GDM1 (cell line): ENCODE results near the gene PROM1.
A peak's percentile ranks its signal among the peaks of the same experiment; 100 is the strongest.

Experiments used
- DNase-seq: peaks from one replicate; lab custom pipeline; 2025; lab: John Stamatoyannopoulos, UW

Gene PROM1

DNA sequence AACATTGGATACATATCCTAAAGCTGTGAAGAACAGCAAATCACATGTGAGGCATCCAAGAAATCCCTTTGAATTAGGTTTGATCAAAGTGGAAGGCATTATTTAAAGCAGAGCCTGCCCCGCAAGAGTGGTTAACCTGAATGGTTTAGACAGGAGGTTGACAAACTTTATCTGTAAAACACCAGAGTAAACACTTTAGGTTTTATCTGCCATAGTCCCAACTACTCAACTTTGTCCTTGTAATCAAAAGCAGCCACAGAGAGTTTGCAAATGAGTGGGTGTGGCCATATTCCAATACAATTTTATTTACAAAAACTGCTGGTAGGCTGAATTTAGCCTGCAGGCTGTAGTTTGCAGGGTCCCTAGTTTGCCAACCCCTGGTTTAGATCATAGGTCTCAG, 95.6 kb downstream of the PROM1 start:
- DNase-seq, result no peak

DNA sequence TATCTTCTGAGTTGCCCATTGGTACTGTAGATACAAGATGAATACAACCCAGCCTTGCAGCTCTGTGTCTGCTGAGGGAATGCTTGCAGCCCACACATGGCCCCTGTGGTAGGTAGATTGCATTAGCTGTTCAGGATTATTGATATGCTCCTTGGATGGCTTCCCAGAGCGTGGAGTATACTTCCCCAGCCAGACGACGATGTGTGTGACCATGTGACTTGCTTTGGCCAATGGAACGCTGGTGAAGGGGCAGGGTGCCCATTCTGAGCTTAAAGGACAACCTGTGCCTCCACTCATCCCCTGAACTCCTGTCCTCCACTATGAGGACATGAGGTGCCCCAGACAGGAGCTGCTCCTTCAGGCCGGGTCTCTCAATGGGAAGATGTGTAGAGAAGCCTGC, 96.9 kb downstream of the PROM1 start:
- no peak for DNase-seq

DNA sequence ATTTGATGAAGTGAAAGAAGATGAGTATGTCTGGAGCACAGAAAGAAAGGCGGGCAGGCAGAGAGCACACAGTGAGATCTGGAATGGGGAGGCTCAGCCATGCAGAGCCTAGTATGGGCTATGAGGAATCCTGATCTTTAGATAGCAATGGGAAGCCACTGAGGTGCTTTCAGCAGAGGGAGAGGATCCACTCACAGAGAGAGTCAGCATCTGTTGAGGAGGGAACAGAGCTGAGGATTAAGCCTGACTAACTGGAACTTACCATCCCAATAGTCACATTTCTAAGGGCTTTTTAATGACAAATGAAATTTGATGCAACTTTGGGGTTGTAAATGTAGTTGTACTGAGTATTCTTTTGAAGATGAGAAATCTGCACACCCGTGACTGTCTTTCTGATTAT, 100.2 kb downstream of the PROM1 start:
- DNase-seq, result no peak

DNA sequence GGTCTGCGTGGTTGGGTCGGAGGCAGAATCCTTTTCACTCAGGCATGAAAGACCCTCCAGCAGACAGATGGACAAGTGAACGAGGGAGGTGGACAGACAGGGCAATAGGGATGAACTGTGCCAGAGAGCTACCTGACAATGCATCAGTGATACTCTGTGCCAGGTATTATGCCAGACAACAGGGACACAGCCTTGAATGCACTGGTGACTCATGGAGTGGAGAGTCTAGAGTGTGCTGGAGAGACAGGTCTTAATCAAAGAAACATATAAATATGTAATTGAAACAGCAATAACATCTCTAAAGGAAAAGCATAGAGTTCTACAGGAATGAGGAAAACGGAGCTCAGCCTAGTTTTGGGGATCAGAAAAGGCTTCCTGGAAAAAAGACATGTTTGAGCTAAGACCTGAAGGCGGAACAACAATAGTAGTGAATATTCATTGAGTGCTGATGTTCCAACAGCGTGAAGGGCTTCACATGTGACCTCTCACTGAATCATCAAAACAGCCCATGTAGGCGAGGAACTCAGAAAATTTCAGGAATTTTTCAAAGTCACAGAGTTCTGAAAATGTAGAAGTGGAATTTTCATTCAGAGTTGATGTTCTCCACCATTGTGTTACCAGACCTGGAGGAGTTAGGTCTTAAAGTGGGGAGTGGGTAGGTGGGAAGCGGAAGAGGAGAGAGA, 100.8 kb downstream of the PROM1 start:
- DNase-seq, result no peak

- no peak for DNase-seq
These were observed 107.1 kb downstream of the PROM1 start for GRCh38 chr4:15976456-15977447.

GRCh38 chr4:15971068-15971801, 112.6 kb downstream of the PROM1 start:
- DNase-seq, result no peak

GRCh38 chr4:15968551-15969300, 115.1 kb downstream of the PROM1 start:
- no peak for DNase-seq

GRCh38 chr4:15965325-15965724, 118.5 kb downstream of the PROM1 start:
- no peak for DNase-seq

- DNase-seq, result no peak
These were observed 119.7 kb downstream of the PROM1 start for GRCh38 chr4:15964159-15964558.

DNA sequence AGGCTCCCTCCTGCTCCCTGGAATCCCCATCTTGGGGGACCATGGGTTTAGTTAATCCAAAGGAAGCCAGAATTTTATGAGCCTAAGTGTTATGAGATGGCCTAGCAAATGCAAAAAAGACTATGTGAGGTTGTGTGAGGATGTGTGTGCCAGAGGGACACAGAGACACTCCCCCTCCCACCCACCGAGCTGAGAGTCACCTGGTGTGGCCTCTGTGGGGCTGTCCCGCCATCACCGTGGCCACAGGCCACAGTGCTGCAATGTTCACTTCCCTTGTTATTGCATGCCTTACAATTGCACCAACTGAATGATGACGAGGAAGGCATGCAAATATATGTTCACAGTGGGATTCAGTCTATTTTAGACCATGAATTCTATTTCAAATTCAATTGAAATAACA, 120.2 kb downstream of the PROM1 start:
- DNase-seq, result peak; percentile 12

GRCh38 chr4:15963001-15963451, 120.8 kb downstream of the PROM1 start, which contains the start of gene FGFBP2:
FGFBP2 (minus strand) TSS chr4:15963175; CDS start chr4:15963129, 46 bp downstream.
- peak; percentile 65 for DNase-seq

- no peak for DNase-seq
These were observed 121.9 kb downstream of the PROM1 start for GRCh38 chr4:15961781-15962510.

DNA sequence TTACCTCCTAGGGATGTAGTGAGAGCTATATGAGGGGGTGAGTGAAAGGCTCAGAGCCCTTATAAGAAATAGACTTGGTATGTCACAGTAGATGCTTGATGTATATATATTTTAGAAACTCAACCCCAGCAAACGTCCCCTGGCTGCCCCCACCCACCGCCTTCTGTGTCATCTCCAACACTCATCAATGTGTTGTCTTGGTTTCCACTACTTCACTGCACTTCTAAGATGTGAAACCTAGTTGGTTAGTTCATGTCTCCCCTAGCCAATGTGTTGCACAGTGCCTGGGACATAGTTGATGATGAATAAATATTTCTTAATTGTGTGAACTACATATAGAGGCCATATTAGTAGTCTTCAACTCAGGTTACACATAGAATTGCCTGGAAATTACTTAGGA, 125.3 kb downstream of the PROM1 start:
- no peak for DNase-seq

GRCh38 chr4:15956179-15956850, 127.5 kb downstream of the PROM1 start:
- DNase-seq, result peak; percentile 55

DNA sequence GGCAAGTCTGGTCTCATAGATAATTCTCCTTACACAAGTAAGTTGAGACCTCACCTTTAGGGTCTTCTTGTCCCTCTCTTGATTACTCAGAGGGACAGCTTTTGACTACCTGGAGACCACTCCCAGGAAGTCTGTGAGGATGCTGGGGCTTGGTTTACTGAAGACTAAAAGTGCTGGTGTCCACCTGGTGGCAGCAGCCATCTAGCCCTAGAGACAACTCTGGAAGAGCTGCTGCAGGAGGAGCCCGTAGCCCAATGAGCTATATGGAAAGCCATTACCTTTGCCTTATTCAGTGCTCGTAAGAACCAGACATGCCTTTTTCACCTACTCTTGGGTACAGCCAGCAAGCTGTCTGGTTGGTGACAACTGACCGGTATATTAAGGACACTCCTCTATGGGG, 128.2 kb downstream of the PROM1 start:
- DNase-seq, result no peak

GRCh38 chr4:15953625-15954024, 130.2 kb downstream of the PROM1 start:
- DNase-seq, result no peak

- no peak for DNase-seq
These were observed 132.0 kb downstream of the PROM1 start for GRCh38 chr4:15951781-15952180.

DNA sequence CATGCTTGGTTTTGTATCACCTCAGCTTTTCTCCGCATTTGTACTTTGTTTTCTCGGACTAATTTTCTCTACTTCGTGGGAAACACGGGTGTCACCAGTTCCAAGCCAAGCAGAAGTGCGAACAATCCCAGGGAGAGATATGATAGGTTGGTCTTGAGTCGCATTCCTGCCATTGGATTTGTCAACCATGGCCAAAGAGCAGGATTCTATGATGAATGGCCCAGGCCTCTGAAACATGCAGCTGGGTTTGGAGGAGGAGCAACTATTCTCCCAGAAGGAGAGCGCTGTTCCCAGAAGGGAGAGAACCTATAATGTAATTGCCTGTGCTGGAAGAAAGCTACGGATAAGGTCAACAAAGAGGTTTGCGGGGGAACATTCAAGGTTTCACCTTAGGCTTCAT, 135.0 kb downstream of the PROM1 start:
- no peak for DNase-seq

GRCh38 chr4:15947684-15948083, 136.1 kb downstream of the PROM1 start:
- DNase-seq, result no peak

DNA sequence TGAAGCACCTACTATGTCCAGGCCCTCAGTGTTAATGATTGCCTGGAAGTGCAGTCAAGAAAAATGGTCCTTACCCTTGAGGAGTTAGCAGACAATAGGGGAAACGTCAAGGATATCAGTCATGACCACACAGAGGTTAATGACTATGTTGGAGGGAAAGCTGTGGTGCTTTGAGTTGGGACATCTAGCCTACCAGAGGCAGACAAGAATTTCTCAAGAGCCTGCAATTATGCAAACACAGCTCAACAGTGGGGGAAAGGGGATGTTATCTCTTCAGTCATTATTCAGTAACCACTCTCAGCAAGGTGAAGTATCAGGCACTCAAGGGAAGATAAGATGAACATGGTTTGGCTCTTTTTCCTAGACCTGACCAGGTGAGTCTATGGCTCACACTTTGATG, 138.3 kb downstream of the PROM1 start:
- no peak for DNase-seq
